Left hindlimb (tissue), 1 donor: ENCODE results near the gene UGT2B10.
"Not testable (repeated sequence)": the region's sequence is repeated elsewhere in the genome, so short reads cannot be mapped to it uniquely, and the experiment has no call there.

ENCODE experiments used
- DNase-seq: peaks from one replicate; pipeline ENCODE4 v3.0.0-alpha.2; 2018

UGT2B10 gene

GRCh38 chr4:68815617-68816409 is at the start of gene UGT2B10:
UGT2B10 (plus strand) TSS chr4:68815994; CDS start chr4:68816020, 26 bp downstream.
- not testable (repeated sequence) for DNase-seq

- not testable (repeated sequence) for DNase-seq
Observed at GRCh38 chr4:68771836-68772235, 44.0 kb upstream of the UGT2B10 start.

DNA sequence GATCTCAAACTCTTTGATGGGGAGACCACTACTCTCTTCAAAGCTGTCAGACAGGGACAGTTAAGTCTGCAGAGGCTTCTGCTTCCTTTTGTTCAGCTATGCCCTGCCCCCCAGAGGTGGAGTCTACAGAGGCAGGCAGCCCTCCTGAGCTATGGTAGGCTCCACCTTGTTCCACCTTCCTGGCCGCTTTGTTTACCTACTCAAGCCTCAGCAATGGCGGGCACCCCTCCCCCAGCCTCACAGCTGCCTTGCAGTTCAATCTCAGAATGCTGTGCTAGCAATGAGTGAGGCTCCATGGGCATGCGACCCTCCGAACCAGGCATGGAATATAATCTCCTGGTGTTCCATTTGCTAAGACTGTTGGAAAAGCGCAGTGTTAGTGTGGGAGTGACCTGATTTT is 42.1 kb upstream of the UGT2B10 start:
- no peak for DNase-seq

DNA sequence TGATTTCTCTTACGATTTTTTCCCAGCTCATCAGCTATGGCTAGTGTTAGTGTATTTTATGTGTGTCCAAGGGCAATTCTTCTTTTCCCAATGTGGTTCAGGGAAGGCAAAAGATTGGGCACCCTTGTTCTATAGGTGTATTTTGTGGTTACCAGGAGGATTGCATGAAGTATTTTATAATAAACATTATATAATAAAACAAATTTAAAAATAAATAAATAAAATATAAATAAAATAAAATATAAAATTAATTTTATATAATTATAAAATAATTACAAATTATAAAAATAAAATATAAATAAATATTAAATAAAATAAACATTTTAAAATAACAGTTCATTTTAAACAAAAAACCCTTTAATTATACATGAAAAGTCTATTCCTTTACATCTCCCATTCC is 35.6 kb upstream of the UGT2B10 start:
- no peak for DNase-seq

DNA sequence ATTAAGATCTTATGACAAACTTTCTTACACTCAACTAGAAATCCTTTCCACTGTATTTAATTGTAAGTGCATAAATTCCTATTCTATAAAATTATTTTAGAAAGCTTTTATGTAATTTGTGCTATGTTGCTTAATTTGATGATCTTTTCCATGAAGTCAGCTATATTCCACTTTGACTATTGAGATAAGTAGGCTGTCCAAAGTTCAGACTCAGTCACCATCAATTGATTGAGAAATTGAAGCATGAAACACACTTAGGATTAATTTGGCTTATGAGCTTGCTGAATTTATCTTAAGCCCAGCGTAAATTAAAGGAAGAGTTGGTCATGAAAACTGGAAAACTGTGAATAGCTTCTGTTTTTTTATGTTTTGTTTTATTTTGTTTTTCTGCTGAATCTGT is 18.7 kb upstream of the UGT2B10 start:
- DNase-seq, result no peak

GRCh38 chr4:68797618-68798017 is 18.2 kb upstream of the UGT2B10 start:
- no peak for DNase-seq

GRCh38 chr4:68803013-68803412 is 12.8 kb upstream of the UGT2B10 start:
- DNase-seq, result no peak

- DNase-seq, result no peak
Observed at GRCh38 chr4:68808060-68808459, 7.7 kb upstream of the UGT2B10 start.

GRCh38 chr4:68810919-68811318 is 4.9 kb upstream of the UGT2B10 start:
- no peak for DNase-seq

DNA sequence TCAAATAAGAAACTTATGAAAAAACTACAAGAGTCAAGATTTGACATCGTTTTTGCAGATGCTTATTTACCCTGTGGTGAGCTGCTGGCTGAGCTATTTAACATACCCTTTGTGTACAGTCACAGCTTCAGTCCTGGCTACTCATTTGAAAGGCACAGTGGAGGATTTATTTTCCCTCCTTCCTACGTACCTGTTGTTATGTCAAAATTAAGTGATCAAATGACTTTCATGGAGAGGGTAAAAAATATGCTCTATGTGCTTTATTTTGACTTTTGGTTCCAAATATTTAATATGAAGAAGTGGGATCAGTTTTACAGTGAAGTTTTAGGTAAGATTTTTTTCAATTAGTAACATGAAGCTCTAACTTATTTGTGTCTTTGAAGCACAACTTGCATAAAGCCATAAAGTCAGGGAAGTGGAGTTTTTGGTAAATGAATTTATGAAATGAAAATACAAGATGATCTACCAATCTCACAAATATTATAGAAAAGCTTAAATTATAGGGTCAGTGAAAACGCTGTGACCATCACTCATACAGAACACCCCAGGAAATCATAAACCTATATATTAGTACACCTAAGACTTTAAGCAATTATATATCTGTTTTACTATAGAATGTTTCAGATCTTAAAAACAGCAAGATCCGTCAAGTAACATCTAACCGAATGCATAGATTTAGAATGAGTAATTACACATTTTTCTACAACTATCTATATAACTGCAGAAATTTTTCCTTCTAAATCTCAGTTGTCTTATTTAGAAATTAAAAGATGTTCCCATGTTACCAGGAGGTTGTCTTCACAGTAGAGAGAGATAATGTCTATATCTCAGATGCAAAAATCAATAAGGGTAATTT is 844 bp downstream of the UGT2B10 start:
- not testable (repeated sequence) for DNase-seq

- no peak for DNase-seq
Observed at GRCh38 chr4:68817386-68817785, 1.6 kb downstream of the UGT2B10 start.

DNA sequence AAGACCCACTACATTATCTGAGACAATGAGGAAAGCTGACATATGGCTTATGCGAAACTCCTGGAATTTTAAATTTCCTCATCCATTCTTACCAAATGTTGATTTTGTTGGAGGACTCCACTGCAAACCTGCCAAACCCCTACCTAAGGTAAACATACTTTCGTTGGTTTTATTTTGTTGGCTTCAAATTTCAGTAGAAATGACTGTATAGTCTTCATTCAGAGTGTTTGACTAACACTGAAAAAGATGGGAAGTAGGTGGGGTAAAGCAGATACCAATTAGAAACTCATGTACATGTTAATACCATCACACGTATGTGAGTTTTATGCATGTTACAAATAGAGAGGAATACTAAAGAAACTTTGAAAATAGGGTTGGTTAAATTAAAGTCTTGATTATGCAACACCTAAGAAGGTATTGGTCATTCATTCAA is 2.3 kb downstream of the UGT2B10 start:
- DNase-seq, result not testable (repeated sequence)

DNA sequence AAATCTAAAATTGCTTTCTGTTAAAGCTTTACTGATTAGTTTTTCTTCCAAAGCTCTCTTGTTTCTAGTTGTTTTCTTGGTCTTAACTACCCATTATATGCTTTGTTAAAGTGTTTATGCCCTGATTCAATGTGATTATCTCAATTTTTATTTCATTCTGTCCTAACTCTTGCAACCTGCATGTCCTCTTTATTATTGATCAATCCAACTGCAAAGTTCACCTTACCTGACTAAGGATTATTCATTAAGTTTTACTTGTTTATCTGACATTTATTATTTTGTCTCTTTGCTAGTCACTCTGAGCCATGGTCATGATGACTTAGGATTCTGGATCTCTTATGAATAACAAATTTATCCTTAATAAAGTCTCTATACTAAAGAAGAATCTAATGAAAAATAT is 15.8 kb downstream of the UGT2B10 start:
- DNase-seq, result no peak

- DNase-seq, result no peak
Observed at GRCh38 chr4:68850293-68850692, 34.5 kb downstream of the UGT2B10 start.

DNA sequence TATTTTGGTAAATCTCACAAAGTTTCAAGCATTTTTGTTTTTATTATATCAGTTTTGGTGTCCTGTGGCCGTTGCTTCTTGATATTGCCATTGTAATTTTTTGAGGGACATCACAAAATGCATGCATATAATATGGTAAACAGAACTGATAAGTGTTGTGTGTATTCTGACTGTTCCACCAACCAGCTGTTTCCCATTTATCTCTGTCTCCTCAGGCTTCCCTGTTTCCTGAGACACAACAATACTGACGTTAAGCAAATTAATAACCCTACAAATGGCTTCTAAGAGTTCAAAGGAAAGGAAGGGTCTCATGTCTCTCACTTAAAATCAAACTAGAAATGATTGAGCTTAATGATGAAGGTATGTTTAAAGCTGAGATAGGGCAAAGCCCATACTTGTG is 40.0 kb downstream of the UGT2B10 start:
- DNase-seq, result no peak

GRCh38 chr4:68858039-68858438 is 42.2 kb downstream of the UGT2B10 start:
- DNase-seq, result no peak

GRCh38 chr4:68859655-68860054 is 43.9 kb downstream of the UGT2B10 start:
- no peak for DNase-seq

GRCh38 chr4:68861057-68861456 is 45.3 kb downstream of the UGT2B10 start:
- no peak for DNase-seq

- no peak for DNase-seq
Observed at GRCh38 chr4:68864438-68865187, 48.8 kb downstream of the UGT2B10 start.

DNA sequence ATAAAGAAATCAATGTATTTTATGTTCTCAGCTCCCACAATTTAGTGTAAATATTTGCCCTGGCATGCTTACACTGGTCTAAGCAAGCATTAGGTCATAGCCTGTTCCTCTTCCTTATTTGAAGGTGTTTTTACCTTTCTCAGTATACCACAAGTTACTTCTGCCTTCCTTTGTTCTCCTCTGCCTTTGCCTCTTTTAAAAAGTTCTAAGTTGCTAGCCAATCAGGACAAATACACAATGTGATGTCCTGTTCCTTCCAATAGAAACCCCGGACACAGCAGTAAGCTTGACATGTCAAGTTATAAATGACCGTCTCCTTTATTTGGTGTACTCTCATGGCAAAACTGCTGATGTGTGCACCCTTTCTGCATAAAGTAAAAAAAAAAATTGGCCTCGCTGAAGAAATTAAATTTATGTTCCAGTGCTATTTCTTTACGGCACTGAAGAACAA is 49.4 kb downstream of the UGT2B10 start:
- no peak for DNase-seq

DNA sequence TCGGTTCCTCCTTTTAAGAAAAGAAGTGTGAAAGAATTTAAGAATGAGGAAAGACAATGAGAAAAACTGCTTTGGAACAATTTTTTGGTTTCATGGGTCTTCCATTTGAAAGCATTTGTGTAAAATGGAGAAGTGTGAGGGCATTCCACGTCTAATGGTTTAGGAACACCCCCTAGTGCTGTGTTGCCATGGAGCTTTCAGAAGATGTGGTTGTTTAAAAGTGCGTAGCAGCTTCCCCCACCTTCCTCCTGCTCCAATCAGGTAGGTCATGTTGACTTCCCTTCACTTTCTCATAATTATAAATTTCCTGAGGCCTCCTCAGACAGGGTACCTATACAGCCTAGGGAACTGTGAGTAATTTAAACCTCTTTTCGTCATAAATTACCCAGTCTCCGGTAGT is 50.0 kb downstream of the UGT2B10 start:
- DNase-seq, result no peak

DNA sequence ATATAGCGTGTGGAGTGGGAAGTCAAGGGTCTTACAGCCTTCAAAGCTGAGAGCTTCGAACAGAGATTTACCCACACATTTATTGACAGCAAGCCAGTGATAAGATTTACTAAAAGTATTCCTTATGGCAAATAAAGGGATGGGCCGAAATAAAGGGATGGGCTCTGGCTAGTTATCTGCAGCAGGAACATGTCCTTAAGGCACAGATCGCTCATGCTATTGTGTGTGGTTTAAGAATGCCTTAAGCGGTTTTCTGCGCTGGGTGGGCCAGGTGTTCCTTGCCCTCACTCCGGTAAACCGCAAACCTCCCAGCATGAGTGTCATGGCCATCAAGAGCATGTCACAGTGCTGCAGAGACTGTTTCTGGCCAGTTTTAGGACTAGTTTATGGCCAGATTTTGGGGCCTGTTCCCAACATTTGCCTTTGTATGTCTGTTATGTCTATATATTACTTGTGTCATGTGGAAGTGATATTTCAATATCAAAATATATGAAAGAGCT is 53.5 kb downstream of the UGT2B10 start:
- DNase-seq, result no peak
